Activated CD8-positive, alpha-beta memory T cell treated with anti-CD3 and anti-CD28 coated beads for 1 hour (primary cell): ENCODE results near the gene PRKG1.

Source experiments
- DNase-seq, 2 donors: peaks; one replicate each; pipeline ENCODE4 v3.0.0-alpha.2; 2020; ENCODE audit warnings: low read depth in 1 of 2; ENCODE audit errors: extremely low read depth in 1 of 2

Gene PRKG1

DNA sequence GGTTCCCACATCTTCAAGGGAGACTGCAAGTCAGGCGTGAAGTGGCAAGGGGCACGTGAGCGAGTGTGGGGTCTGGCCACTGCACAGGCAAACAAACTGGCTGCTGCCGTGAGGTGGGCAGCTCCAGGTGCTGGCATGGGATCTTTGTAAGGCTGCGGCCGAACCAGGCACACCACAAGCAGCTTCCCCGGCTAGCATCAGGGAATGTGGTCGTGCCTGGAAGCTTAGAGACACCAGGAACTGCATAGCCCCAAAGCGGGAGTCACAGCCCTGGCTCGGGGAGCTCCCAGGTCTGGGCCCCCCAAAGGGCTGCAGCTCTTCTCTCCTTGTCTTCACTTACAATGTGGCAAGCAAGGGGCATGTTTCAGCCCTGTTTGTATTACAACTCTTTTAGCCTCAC is 988.9 kb downstream of the PRKG1 start:
- DNase-seq: no peak

DNA sequence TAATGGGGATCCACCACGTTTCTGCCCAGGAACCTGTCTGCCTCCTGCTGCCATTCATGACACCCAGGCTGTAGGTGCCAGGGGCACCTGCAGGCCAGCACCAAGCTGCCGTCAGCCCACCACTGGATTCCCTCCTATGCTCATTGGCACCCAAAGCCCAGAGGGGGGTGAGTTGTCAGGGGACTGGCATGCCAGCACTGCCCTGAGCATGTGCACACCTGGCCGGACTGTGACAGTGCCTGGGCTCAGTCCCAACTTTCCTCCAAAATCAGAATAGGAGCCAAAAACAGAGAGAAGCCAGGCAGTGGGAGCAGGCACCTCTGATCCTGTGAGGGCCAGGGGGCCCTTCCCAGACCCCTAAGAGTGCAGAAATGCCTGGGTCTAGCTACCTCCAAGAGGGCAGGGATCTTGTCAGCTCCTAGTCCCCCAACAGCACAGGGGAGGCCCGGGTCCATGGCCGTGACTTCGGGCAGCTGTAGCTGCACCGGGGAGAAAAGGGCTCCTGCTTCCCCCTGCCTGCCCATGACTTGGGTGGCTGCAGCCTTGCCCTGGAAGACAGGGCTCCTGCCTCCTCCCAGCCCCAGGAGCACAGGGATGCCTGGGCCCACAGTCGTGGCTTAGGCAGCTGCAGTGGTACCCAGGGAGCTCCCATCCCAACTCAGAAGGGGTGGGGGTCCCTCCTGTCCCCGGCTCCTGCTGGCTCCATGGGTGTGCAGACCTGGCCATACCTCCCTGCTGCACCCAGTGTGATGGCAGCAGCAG is 990.0 kb downstream of the PRKG1 start:
- no peak for DNase-seq

DNA sequence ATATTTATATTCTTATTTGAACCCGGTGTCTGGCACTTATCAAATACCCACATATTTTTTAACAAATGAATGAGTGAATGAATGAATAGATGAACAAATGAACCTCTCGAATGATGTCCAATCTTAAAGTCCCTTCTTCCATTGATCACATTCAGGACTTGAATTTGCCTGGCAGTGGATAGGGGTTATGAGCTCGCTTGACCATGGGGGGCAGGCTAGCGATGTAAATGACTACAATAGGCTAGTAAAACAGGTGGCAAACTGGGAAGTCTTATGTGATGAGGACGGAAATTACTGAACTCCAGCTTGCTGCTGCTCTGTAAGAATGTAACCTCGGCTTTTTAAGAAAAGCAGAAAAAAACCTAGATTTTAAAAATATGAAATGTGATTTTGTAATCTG is 992.1 kb downstream of the PRKG1 start:
- no peak for DNase-seq

DNA sequence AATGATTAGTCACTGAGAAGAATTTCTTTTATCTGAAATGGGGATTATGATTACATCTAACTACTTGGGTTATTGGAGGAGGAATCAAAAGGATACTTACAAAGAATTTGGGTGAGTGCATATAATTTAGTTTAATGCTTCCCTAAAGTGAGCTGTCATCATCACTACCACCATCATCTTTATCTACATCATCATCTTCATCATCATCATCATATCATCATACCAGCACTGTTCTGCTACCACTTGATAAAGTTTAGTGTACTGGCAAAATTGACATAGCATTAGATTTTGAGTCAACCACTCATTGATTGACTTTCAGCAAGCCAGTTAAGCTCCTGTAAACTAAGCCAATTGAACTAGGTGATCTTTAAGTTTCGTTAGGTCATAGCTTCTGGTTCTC is 994.2 kb downstream of the PRKG1 start:
- DNase-seq: no peak

DNA sequence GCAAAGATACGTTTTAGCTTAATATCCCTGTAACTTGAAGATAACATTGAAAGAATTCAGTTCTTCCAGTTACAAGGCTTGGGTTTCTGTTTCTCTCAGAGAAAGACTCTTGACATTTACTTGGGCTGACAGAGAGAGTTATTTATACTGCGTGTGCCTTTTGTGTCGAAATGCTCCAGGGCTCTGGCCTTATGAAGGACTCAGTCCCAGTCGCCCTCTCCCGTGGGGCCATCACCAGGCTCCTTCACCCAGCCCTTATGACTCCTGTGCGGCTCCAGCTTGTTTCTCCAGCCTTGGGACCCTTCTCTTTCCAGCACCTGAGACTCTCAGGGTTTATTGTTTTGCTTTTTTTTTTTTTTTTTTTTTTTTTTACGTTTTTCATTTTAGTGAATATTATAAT is 997.5 kb downstream of the PRKG1 start:
- DNase-seq: no peak

DNA sequence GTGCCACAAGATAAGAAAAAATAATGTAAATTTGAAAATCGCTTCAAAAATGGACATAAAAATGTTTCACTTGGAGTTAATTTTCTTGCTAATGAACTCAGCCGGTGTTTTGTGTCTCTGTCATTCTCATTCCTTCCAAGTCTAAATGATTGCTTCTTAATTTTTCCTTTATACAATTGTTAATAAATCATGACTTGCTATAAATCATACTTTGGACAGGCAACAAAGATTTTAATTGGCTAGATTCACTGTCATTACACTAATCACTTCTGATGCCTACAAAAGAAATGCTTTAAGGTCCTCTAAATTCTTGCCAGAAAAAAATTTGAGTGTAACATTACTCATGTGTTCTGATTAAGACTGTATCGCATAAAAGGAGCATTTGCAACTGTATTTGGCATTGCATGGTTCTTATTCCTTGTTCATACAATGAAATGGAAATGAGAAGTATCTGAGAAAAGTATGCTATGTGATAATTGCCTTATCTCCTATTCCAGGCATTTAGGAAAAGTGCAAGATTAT is 1000.3 kb downstream of the PRKG1 start:
- no peak for DNase-seq

DNA sequence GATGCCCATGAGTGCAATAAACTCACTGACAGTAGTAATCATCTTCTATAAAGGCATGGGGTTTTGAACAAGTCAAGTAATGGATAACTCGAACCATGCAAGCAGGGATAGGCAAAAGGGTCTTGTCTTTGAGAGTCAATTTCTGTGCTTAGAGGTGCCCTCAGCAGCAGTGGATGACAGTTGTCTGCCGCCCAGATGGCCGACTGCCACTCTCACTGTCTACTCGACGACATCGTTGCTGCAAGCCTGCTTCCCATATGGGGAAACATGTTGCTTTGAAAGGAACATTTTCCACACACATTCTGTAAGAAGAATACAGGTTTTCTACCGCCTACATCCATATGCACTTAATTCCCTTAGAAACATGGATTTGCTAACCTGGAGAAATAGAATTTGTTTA is 1003.5 kb downstream of the PRKG1 start:
- no peak for DNase-seq

DNA sequence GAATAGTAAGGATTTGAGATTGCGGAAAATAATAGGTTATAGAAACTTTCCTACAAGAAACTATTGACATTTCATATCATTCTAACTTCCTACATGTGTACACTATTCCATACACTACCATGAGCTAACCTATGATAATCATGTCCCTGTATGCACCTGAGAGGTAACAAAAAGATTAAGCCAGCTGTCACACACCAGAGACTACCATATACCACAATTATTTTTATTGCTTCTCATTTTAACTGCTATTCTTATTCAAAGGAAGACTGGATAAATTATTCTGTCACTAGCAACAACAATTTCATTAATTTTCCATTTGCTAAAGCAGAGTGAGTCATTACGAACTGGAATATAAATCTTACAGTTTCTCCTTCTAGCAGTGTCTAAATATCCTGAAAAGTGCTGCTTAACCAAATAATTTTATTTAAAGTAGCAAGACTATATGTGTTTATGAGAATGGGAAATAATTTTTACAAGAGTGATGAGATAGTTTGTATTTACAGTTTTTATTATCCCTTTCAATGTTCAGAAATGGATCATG is 1004.2 kb downstream of the PRKG1 start:
- DNase-seq: no peak

DNA sequence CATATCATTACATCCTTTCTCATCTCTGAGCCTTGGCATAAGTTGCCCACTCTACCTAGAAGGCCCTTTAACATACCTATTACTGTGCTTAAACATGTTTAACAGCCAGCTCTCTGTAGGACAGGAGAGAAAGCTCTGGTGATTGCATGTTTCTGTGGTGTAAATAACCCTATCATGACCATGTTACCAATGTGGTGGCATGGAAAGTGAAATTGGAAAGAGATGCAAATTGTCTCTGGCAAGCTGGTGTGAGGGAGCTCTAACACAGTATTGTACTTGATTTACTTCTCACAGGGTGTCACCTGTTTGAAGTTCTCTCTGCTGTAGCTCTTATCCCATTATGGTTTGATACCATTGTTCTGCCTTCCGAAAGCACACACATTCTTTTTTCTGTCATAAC is 1008.0 kb downstream of the PRKG1 start:
- no peak for DNase-seq

DNA sequence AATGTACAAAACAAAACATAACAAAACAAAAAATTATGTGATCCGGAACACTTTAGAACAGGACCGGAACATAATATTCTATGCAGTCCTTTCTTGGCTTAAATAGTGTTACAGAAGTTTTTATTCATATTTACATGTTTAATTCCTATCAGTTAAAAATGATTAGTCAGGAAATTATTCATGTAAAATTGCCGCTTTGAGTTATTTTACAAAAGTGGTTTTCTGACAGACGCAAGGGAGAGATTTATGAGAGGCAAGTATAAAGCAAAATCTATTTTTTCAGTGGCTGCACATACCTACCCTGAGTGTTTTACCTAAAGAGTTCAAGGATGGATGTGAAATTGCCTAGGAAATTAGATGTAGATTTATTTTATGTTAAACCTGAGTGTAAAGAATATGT is 1009.1 kb downstream of the PRKG1 start:
- DNase-seq: no peak

DNA sequence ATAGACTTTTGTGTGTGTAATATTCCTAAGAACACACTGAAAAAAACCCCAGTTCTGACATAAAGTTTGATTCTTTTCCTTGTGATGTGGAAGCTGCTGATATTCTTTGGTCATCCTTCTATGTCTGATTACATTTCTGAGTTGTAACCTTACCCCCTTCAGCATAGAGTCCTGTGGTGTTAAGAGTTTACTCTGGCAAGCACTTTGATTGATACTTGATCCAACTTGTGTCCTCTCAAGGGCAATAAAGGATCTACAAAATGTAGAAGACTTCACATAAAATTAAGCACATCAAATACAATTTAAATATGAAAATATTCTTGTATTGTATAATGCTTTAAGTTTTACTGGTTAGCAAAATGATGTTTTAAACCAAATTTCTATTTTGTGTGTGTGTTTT is 1018.1 kb downstream of the PRKG1 start:
- no peak for DNase-seq

DNA sequence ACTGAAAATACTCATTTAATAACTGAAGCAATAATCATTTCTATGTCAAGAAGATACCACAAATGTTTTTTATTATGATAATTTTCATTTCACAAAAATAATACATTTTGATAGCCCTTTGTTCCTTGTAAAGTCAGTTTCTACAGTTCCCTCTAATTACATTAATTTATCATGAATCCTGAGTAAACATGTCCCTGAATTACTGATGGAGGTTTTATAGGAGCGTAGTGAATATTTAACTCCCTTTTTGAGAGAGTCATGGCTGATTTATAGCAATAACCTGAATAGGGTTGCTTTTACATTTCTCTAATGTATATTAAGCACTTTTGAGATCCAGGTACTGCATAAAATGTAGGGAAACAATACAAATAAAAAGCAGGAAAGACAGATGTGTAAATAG is 1023.8 kb downstream of the PRKG1 start:
- DNase-seq: no peak

DNA sequence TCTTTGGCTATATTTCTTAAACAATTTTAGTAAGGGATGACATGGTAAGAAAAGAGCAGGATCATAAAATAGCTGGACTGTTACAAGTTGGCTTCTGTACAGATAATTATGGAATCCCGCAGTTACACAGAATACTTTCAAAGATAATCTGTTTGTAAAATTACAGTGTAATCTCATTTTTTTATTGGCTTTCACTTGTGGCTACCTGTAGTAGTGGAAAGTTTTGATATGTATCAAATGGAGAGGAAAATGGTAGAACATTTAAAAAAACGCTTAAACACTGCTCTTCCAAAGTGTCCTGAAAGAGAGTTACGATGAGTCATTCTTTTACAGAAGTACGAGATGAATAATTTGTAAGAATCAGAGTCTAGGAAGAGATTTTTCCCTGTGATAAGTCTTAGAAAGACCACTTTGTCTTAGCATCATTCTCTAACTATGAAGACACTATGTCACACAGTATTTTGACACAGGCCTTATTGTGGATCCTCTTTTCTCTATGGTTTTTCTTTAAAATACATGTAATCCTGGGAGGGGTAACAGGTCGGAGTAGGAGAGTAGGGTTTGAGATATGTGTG is 1024.8 kb downstream of the PRKG1 start:
- no peak for DNase-seq

DNA sequence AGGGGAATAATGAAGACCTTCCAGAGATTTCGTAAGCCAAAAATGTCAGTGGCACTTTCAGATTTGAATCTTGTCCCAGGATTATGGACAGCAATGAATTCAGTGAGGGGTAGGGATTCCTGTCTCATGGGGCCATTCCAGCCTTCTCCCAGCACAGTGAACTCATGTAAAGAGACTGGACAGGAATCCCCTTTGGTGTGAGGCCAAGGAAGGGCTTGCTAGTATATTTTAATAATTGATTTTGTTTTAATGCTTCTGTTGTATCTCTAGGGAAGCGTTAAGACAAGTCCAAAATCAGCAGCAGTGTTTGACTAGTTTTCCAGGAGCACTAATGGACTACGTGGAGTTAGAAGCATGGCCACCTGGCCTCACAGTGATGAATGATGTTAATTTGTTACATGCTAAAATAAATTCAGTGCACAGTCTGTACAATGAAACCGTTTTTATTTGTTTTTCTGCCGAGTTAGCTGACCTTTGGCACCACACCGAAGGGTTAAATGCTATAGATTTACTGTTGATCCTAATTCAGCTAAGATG is 1025.8 kb downstream of the PRKG1 start:
- DNase-seq: no peak

DNA sequence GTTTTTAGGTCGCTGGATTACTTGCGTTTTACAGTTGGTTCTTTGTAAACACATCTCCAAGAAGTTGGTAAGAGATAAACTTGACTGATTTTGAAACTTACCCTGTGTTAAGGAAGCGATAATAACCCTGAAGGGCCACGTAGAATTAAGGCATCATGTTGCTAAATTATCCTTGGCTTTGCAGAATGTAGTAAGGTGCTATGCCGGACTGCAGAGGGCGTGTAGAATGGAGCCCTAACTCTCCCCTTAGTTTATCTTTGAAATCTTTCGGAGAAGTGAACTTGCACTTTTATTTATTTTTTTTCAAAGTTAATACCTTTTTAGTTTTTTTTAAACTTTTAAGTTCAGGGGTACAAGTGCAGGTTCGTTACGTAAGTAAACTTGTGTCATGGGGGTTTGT is 1031.0 kb downstream of the PRKG1 start:
- no peak for DNase-seq

DNA sequence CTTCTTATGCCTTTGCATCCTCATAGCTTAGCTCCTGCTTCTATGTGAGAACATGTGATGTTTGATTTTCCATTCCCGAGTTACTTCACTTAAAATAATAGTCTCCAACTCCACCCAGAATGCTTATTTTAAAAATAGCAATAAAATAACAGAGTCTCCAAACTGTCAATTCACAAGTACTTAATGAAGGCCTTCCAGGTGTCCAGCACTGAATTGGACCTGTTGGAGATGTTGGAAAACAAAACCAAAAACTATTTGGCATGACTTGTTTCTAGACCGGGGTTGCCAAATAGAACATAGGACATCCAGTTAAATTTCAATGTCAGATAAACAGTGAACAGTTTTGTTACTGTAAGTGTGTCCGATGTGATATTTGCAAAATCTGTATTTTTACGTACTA is 1031.7 kb downstream of the PRKG1 start:
- no peak for DNase-seq

DNA sequence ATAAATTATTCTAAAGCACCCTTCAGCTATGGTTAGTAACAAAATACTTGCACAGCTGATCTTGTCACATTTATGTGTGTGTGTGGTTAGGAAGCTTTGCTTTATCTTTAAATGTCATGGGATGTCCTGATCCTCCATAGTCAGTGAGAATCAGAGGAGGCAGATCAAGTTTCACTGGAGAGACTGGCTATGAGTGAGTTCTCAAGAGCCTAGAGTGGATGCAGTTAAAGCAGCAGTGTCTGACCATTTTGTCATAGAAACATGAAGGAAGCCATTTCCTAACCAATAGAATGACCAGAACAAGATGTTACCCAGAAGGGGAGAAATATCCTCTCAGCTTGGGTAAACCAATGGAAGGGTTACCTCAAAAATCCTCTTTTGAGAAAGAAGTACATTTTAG is 1032.6 kb downstream of the PRKG1 start:
- no peak for DNase-seq

DNA sequence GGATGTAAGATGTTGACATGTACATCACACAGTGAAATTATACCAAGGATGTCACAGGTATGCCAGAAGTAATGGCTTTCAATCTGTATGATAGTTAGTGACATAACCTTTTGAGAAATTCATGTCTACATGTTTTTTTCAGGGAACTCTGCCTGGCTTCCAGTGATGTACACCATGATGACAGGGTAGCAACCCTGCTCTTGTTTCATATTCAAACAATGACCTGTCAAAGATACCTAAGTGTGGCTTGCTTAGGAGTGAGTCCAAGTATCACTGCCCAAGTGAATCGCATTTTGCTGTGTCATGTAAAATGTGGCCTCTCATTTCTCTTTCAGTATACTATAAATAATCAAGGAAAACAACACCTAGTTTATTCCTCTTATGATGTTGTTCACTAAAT is 1033.9 kb downstream of the PRKG1 start:
- no peak for DNase-seq

DNA sequence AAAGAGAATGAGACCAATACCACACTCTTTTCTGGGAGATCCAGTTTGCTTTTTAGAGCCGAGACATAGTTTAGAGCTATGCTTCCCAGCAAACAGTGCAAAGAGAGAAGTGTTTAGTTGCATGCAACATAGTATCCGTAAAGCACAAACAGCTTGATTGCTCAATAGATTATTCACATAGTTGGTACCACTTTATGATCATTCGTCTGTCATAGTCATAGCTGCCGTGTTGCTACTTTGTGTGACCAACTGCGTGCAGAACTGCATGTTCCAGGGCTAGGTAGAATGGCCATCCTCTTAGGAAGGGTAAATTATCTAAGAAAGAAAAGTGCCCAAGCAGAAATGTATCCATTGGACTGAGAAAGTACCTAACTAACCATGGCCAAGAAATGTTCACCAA is 1036.3 kb downstream of the PRKG1 start:
- DNase-seq: no peak

DNA sequence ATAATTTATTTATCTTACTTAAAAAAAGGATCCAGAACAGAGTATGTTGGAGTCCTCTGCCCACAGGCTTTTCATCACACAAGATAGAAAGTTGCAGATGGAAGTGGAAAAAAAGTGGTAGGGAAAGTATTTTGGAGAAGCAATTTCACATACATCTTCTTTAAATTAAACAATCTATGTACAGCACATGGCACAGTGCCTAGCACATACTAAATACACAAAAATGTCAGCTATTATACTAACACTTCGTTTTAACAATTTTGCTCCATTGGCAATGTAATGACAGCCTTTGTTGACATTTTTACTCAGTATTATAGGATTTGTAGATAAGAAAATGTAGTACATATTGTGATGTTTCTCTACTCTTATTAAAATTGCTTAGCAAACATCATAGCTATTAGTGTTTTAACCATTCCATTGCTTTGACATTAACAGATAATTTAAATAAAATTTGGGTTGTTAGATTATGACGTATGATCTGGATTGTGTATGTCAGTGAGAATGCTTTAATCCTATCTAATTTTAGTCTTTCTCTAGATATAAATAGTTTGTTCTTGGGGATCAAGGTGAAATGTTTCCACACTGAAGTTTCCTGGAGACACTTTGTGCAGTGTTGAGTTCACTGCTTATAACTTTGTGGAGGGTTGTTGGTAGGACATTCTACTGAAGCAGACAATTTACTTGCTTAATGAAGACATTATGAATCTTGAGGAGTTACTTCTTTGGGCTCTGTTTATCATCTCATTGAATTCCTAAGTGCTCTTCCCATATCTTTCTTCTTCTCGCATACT is 1037.0 kb downstream of the PRKG1 start:
- DNase-seq: no peak

DNA sequence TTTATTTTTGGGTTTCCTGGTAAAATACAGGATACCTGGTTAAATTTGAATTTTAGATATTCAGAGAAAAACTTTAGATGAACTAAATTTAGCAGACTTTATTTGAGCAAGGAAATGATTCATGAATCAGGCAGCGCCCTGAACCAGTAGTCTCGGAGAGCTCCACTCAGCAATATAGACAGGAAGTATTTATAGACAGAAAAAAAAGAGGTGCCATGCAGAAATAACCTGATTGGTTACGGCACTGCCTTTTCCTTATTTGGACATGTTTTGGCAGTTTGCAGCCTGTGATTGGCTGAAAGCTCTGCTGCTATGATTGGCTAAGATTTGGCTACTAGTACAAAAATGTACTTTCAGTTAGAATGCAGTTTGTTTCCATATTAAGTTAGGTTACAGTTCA is 1041.5 kb downstream of the PRKG1 start:
- DNase-seq: no peak
